Central memory CD8-positive, alpha-beta T cell (primary cell): Measurements from ENCODE around the gene MCL1.
"Not testable (repeated sequence)": the region's sequence is repeated elsewhere in the genome, so short reads cannot be mapped to it uniquely, and the experiment has no call there.

Experiments used
- ATAC-seq: fragments of 150-1000 bp; cut with Tn5 transposase; replicated peaks from 2 replicates; pipeline ENCODE4 v1.10.0; 2022; ENCODE audit warnings: mild to moderate bottlenecking, moderate FRiP score, moderate number of reproducible peaks; ENCODE audit not compliant: poor library complexity, severe bottlenecking; ENCODE audit errors: extremely low read depth
- DNase-seq, 2 donors: peaks; one replicate each; pipeline ENCODE4 v3.0.0; 2021; ENCODE audit warnings: low spot score in 2 of 2
- H3K27ac Mint-ChIP-seq: one replicate; pipeline ENCODE4 v1.8.0; 2022; ENCODE audit warnings: low read depth, mild to moderate bottlenecking, moderate library complexity, mixed read lengths
- H3K27me3 Mint-ChIP-seq: one replicate; pipeline ENCODE4 v1.8.0; 2022; ENCODE audit warnings: mixed read lengths
- H3K36me3 Mint-ChIP-seq: one replicate; pipeline ENCODE4 v1.8.0; 2022; ENCODE audit warnings: mild to moderate bottlenecking, moderate library complexity, mixed read lengths; ENCODE audit not compliant: insufficient read depth
- H3K4me1 Mint-ChIP-seq: one replicate; pipeline ENCODE4 v1.8.0; 2022; ENCODE audit warnings: mixed read lengths
- H3K4me3 Mint-ChIP-seq: one replicate; pipeline ENCODE4 v1.8.0; 2022; ENCODE audit warnings: mild to moderate bottlenecking, moderate library complexity, mixed read lengths
- H3K9me3 Mint-ChIP-seq: one replicate; pipeline ENCODE4 v1.8.0; 2022; ENCODE audit warnings: mixed read lengths

MCL1 gene

DNA sequence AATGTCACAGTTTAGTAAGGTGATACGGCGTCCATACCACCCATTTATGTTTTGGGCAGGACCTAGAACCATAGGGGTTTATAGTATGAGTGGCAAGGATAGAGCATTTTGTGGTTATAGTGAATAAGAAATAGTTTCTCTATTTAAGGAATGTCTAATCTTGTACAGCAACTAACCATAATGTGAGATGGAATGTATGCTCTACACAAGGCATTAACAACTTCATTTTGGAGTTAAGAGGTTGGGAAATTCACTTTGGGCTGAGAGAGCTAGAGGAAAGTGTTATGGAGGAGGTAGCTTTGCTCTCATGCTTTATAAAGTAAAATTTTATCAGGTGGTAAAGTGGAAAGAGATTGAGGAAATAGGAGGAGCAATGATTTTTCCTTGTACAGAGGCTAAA is 3.0 kb upstream of the MCL1 start:
- Mint-ChIP-seq H3K9me3 (no peaks in the 10 kb centered on the region), H3K36me3 (peaks cover 27% of the 10 kb centered on the region), H3K27me3 (no peaks in the 10 kb centered on the region), H3K27ac (no peak overlapping the region), H3K4me1 (peaks cover 25% of the 10 kb centered on the region), H3K4me3 (no peak overlapping the region)
- ATAC-seq (no peak), DNase-seq (no peak)

DNA sequence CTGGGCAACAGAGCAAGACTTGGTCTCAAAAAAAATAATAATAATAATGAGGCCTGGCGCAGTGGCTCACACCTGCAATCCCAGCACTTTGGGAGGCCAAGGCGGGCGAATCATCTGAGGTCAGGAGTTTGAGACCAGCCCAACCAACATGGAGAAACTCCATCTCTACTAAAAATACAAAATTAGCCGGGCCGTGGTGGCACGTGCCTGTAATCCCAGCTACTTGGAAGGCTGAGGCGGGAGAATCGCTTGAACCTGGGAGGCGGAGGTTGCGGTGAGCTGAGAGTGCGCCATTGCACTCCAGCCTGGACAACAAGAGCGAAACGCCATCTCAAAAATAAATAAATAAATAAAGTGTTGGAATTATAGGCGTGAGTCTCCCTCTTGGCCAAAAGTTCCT is 2.6 kb upstream of the MCL1 start:
- ATAC-seq, H3K27ac Mint-ChIP-seq, H3K27me3 Mint-ChIP-seq, H3K9me3 Mint-ChIP-seq, H3K4me3 Mint-ChIP-seq, DNase-seq: not testable (repeated sequence)
- Mint-ChIP-seq H3K36me3 (peaks cover 31% of the 10 kb centered on the region), H3K4me1 (peaks cover 29% of the 10 kb centered on the region)

DNA sequence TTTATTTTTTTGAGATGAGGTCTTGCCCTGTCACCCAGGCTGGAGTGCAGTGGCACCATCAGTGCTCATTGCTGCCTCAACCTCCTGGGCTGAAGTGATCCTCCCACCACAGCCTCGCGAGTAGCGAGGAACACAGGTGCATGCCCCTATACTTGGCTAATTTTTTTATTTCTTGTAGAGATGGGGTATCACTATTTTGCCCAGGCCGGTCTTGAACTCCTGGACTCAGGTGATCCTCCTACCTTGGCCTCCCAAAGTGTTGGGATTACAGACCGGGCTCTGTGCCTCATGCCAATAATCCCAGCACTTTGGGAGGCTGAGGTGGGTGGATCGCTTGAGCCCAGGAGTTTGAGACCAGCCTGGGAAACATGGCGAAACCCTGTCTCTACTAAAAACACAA is 2.0 kb upstream of the MCL1 start:
- not testable (repeated sequence) for ATAC-seq, H3K9me3 Mint-ChIP-seq, H3K27ac Mint-ChIP-seq, DNase-seq, H3K4me3 Mint-ChIP-seq, H3K27me3 Mint-ChIP-seq
- H3K4me1 Mint-ChIP-seq = peaks cover 32% of the 10 kb centered on the region
- H3K36me3 Mint-ChIP-seq = peaks cover 36% of the 10 kb centered on the region

DNA sequence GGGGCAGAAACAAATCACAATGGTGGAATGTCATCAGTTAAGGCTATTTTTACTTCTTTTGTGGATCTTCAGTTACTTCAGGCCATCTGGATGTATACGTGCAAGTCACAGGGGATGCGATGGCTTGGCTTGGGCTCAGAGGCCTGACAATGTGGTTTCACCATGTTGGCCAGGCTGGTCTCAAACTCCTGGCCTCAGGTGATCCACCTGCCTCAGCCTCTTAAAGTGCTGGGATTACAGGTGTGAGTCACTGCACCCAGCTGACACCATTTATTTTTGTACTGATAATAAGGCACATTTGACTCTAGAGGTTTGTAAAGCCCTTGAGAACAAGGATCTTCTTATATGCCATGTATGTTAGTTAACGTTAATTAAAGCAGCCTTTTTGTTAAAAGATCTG is 1.6 kb upstream of the MCL1 start:
- not testable (repeated sequence) for H3K9me3 Mint-ChIP-seq, H3K27me3 Mint-ChIP-seq, ATAC-seq, DNase-seq
- peaks cover 40% of the 10 kb centered on the region for H3K36me3 Mint-ChIP-seq
- peak overlapping the region; percentile 99 for H3K4me3 Mint-ChIP-seq
- H3K27ac Mint-ChIP-seq = peak overlapping the region; percentile 98
- peaks cover 36% of the 10 kb centered on the region for H3K4me1 Mint-ChIP-seq

DNA sequence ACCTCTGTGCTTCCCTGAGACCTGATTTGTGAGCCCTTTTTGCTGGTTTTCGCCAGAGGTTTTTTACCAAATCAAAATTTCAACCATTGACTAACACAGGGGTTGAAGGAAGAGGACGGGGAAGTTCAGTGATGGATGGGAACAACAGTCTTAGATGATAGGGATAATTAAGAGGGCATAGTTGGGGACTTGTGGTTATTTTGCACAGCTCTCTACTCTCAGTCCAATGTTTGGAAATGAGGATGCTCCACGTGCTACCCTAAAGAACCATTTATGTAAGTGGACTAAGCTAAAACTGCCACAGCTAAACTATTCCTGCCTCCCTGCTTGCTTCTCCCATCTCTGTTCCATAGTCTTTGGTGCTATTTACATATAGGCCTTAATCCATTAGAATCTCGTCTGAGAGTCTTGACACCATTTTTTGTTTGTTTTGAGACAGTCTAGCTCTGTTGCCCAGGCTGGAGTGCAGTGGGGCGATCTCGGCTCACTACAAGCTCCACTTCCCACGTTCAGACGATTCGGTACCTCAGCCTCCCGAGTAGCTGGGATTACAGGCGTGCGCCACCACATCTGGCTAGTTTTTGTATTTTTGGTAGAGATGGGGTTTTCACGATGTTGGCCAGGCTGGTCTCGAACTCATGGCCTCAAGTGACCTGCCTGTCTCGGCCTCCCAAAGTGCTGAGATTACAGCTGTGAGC is 684 bp upstream of the MCL1 start:
- peak overlapping the region; percentile 99 for H3K4me3 Mint-ChIP-seq
- peak overlapping the region; percentile 98 for H3K27ac Mint-ChIP-seq
- no peak for ATAC-seq
- H3K27me3 Mint-ChIP-seq = no peaks in the 10 kb centered on the region
- no peaks in the 10 kb centered on the region for H3K9me3 Mint-ChIP-seq
- peaks cover 43% of the 10 kb centered on the region for H3K4me1 Mint-ChIP-seq
- H3K36me3 Mint-ChIP-seq = peaks cover 49% of the 10 kb centered on the region
- no peak for DNase-seq

DNA sequence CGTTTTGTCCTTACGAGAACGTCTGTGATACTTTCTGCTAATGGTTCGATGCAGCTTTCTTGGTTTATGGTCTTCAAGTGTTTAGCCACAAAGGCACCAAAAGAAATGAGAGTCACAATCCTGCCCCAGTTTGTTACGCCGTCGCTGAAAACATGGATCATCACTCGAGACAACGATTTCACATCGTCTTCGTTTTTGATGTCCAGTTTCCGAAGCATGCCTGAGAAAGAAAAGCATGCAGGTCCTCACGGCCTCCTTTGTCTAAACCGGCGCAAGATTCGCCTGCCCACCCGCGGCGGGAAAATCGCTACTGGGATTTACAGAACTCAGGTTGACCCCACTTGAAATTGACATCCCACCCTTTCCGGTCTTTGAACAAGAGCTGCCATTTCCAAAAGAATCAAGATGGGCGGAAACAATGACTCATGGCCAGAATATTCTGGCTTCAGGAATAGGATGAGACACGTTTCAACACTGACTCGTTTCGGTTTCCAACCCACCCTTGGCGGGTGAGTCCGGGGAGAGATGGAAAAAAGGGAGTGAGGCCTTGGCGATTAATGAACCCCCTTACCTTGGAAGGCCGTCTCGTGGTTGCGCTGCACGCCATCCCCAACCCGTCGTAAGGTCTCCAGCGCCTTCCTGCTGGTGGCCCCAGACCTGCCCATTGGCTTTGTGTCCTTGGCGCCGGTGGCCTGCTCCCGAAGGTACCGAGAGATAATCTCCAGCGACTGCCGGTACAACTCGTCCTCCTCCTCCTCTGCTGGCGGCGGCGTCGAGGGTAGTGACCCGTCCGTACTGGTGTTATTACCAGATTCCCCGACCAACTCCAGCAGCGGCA is 919 bp downstream of the MCL1 start:
- H3K27me3 Mint-ChIP-seq = no peaks in the 10 kb centered on the region
- peak overlapping the region; percentile 99 for H3K4me3 Mint-ChIP-seq
- peak in 1 of 2 donors; percentile 34 for DNase-seq
- H3K9me3 Mint-ChIP-seq = no peaks in the 10 kb centered on the region
- H3K27ac Mint-ChIP-seq = peak overlapping the region; percentile 98
- no peak for ATAC-seq
- H3K36me3 Mint-ChIP-seq = peaks cover 64% of the 10 kb centered on the region
- H3K4me1 Mint-ChIP-seq = peaks cover 56% of the 10 kb centered on the region

DNA sequence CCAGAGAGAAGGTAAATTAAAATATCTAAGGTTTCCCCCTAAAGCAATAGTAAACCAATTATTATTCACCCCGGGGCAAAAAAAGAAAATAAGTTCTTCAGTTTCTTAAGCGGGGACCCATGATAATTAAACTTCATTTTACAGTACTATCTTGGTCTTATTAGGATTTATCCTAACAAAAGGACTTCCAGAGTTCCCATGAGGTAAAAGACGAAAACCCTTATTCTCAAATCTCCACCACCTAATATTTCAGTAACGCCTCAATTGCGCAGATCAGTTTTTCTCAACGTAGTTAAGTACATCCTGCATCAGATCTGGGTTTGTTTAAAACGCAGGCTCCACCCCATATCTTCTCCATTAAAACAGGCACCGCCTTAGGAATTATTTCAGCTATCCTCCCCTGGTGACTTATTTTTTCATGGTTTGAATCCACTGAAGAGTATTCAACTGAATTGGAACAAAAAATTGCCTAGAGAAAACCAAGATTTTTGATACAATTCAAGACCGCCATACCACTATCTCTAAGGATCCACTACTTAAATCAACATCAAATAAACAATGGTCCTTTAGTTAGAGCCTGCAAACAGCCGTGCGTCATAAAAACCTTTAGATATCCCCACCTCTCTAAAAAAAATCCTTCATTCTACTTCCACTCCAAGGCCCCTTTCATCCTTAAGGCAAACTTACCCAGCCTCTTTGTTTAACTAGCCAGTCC is 1.7 kb downstream of the MCL1 start:
- Mint-ChIP-seq H3K27me3 (no peaks in the 10 kb centered on the region), H3K4me3 (peak overlapping the region; percentile 99), H3K9me3 (no peaks in the 10 kb centered on the region), H3K27ac (peak overlapping the region; percentile 98), H3K4me1 (peaks cover 56% of the 10 kb centered on the region), H3K36me3 (peaks cover 72% of the 10 kb centered on the region)
- DNase-seq (no peak), ATAC-seq (peak; percentile 29)

DNA sequence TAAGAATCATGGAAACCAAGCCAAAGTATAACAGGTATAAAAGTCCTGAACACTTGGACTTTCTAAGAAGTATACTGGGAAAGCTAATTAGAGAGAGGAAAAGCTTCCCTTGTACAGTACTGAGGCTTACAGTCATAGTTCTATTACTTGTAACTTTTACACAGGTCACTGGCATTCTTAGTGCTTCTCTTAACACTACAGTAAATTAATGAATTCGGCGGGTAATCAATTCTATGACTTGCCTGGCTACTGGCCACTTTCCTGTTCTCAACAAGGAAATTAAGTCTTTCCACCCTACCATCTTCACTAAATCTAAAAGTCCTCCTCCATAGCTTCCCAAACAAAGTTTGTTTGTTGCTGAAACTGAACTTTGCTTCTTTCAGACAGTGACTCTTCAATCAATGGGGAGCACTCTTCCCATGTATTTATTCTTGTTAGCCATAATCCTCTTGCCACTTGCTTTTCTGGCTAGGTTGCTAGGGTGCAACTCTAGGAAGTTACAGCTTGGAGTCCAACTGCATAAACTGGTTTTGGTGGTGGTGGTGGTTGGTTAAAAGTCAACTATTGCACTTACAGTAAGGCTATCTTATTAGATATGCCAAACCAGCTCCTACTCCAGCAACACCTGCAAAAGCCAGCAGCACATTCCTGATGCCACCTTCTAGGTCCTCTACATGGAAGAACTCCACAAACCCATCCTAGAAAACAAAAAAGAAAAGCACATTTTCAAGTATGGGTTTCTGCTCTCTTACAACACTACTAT is 2.4 kb downstream of the MCL1 start:
- H3K36me3 Mint-ChIP-seq = peaks cover 78% of the 10 kb centered on the region
- H3K27me3 Mint-ChIP-seq = no peaks in the 10 kb centered on the region
- no peaks in the 10 kb centered on the region for H3K9me3 Mint-ChIP-seq
- H3K4me1 Mint-ChIP-seq = peaks cover 51% of the 10 kb centered on the region
- DNase-seq = no peak
- peak overlapping the region; percentile 98 for H3K27ac Mint-ChIP-seq
- H3K4me3 Mint-ChIP-seq = peak overlapping the region; percentile 99
- ATAC-seq = no peak

DNA sequence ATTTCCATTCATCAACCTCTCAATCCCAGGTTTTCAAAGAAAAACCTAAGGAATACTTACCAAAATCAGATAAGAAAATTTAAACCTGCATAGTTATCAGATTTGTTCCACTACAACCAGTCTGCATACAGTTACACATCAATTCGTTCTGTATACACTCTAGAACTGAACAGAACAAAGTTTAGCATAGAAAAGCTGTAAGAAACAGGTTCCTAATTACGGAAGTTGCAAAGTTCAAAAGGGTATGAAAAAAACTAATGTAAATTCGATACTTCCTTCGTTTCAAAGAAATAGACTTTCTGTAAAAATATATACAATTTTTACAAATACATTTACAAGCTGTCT is 3.1 kb downstream of the MCL1 start:
- Mint-ChIP-seq H3K4me3 (peak overlapping the region; percentile 99), H3K27me3 (no peaks in the 10 kb centered on the region), H3K36me3 (peaks cover 85% of the 10 kb centered on the region), H3K27ac (peak overlapping the region; percentile 98), H3K9me3 (no peaks in the 10 kb centered on the region), H3K4me1 (peaks cover 51% of the 10 kb centered on the region)
- DNase-seq = no peak
- no peak for ATAC-seq

DNA sequence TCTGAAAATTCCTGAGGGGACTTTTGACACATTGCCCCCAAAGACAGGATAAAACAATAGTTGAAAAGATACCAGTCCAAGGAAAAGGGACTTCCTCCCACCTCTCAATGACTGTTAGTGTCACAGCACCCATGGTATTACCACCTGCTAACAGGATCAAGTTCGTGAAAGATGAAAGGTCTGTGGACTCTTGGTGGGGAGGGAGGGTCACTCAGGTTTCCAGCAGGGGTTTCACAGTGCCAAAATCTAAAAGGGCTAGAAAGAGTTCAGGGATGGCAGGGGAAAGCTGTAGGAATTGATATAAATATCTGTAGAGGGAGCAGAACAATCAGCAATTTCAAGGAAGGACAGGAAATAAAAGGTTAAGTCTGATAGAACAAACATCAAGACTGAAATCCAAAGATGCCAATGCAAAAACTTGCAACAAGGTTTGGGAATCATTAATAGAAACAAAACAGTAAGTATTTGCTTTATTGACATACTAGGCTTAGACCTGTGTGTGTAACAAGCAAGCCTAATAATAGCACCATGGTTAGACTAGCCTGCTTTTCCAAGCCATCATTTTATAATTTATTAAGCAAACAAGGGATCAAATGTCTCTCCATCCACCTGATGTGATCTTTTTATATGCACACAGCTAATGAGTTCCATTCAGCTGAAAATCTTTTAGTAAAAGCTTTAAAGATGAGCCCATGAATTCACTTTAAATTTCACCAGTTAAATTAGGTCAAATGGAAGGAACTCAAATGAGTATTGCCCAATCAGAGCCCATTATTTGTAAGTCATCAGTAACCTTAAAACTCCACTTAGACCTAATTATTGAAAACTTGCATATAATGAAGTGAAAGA is 3.7 kb downstream of the MCL1 start:
- peaks cover 91% of the 10 kb centered on the region for H3K36me3 Mint-ChIP-seq
- no peak for ATAC-seq
- H3K27me3 Mint-ChIP-seq = no peaks in the 10 kb centered on the region
- H3K4me1 Mint-ChIP-seq = peaks cover 54% of the 10 kb centered on the region
- no peaks in the 10 kb centered on the region for H3K9me3 Mint-ChIP-seq
- peak overlapping the region; percentile 98 for H3K27ac Mint-ChIP-seq
- peak overlapping the region; percentile 99 for H3K4me3 Mint-ChIP-seq
- no peak for DNase-seq

DNA sequence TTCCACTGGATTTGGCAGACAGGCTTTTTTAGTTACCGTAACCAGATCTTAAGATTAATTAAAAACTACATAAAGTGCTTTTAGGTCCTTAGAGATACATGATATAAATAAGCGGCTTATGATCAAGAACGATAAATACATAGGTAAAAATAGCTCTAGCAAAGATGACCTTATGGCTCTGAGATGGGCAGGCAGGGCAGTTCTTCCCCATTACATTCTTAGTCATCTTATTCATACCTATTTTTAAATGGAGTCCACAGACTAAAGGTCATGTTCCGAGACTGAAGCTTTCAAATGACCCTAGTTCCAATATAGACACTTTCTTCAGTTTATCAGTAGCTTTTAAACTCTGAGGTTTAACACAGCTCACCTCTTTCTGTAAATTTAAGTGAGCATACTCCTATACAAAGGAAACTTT is 4.3 kb downstream of the MCL1 start:
- H3K27ac Mint-ChIP-seq = peak overlapping the region; percentile 98
- peak overlapping the region; percentile 99 for H3K4me3 Mint-ChIP-seq
- ATAC-seq = no peak
- no peaks in the 10 kb centered on the region for H3K9me3 Mint-ChIP-seq
- no peak for DNase-seq
- H3K27me3 Mint-ChIP-seq = no peaks in the 10 kb centered on the region
- peaks cover 54% of the 10 kb centered on the region for H3K4me1 Mint-ChIP-seq
- peaks cover 93% of the 10 kb centered on the region for H3K36me3 Mint-ChIP-seq
